GM21576 (cell line): ENCODE data around the gene PPT2.
"Not testable (repeated sequence)": the region's sequence is repeated elsewhere in the genome, so short reads cannot be mapped to it uniquely, and the experiment has no call there.

ENCODE experiments used
- ATAC-seq: cut with Tn5 transposase; IDR thresholded peaks from one replicate; pipeline ENCODE4 v1.9.1; 2021; ENCODE audit warnings: mild to moderate bottlenecking, moderate library complexity; ENCODE audit not compliant: unreplicated experiment

The PPT2 gene

DNA sequence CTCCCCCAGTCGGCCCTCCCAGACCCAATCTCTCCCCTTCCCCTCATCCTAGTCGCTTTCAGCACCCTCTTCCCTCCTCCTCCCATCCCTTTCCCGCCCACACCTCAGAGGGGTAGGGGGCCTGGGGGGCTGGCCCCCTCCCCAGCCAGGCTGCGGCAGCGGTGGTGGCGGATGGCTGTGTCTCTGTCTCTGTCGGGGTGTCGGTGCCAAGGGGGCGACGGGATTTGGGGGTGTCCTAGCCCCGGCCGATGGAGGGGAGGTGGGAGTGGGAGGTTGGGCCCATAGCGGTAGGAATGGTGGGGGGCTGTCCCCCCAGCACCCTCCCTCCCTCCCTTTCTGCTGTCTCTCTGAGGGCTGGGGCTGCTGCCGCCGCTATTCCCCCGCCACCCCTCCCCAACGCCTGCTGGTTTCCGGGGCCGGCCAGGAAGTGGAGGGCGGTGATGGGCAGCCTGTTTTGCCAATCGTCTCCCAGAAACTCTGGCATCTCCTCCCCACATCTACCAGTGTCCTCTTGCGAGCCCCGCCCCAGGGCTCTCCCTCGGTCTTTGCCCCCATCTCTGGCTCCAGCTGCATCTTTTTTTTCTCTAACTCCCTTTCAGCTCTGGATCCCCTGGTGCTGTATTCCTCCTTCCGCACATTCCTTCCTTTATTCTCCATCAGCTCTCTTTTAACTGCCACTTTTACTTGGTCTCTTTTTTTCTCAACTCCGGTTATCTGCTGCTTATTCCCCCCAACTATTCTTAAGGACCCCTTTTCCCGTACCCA, 22.0 kb downstream of the PPT2 start, which contains the start of gene AGPAT1:
TSS of gene AGPAT1 (minus strand) at position 374 of the 765 bp plus-strand sequence. CDS start 4,588 bp downstream, outside the sequence.
- ATAC-seq: peak; percentile 40

DNA sequence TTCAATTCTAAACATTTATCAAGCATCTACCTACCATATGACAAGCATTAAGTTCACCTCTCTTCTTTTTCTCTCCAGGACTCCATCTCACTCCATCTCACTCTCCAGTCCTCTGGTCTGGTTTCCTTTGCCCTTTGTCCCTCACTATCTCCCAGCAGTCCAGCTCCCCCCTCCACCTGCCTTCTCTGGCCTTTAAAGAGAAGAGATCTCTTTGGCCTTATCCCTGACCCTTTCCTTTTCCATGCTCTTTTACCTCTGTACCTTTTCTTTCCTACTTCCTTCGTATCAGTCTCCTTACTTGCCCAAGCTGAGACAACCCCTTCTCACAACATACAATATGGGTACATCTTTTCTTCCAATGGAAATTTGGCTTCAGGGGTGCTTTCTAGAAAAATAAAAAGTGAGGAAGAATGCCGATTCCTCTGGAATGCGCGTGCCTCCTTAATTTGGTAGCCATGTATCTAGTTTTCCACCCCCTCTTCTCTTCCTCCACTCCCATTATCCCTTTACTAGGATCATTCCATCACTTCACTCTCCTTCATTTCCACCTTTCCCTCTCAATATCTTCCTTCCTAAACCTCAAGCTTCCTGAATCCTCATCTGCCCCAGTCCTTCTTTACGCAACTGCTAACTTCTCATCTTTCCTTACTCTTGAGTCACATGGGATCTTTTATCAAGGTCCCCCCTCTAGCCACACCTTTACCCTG, 22.7 kb downstream of the PPT2 start:
- no peak for ATAC-seq

DNA sequence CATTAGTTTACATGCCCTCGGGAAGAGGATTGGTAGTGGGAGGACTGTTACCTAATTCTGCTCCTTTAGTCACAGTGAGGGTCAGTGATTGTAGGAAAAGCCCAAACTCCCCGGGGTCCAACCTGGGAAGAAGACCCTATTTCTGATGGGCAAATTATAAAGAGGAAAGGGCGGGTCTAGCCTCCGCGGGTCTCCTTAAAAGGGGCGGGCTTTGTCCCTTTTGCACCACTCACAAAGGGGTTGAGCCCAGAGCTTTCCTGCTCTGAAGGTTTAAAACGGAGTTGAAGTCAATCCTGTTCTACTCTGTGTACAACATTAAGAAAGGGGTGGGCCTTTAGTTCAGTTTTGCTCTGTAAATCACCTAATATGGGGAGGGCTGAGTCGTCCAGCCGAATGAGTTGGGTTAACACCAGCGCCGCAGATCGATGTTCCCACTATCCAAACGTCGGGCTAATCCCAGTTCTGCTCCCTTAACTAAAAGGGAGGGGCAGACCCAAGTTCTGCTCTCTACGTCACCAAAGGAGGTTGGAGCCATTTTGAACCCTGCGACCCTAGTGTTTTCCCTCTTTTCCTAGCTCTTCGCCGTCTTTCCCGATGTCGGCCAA, 23.3 kb downstream of the PPT2 start:
- no peak for ATAC-seq

DNA sequence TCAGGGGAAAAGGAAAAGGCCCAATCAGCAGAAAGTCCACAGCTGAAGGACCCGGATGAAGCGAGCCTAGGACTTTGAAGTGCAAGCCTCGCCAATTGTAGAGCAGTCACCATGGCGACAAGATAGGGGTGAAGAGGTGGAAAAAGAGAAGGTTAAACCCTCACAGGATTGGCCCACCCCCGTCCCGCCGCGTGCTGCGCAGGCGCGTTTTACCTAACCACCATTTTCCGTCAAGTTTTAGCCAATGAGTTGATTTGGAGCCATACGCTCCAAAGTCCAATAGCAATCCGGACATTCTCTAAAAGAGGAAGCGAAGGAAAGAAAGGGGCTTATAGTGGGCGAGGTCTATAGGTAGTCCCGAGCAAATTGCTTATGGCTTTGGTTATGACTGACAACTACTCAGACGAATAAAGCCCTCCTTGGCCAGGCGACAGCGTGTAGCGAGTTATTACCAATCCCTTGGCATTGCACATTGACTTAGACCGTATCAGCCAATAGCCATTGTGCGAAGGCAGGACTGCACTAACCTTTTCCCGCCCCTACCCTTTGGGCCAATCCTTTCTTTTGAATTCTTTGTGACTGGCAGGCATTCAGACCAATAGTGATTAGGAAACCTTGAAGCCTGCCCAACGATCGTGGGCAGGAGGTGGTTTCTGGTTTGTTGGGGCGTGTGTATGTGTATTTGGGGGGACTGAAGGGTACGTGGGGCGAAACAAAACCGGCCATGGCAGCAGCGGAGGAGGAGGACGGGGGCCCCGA, 24.0 kb downstream of the PPT2 start, which contains the start of gene RNF5:
TSS of gene RNF5 (plus strand) at position 618 of the 759 bp plus-strand sequence. CDS start at position 725, 107 bp downstream.
- ATAC-seq: peak; percentile 77

DNA sequence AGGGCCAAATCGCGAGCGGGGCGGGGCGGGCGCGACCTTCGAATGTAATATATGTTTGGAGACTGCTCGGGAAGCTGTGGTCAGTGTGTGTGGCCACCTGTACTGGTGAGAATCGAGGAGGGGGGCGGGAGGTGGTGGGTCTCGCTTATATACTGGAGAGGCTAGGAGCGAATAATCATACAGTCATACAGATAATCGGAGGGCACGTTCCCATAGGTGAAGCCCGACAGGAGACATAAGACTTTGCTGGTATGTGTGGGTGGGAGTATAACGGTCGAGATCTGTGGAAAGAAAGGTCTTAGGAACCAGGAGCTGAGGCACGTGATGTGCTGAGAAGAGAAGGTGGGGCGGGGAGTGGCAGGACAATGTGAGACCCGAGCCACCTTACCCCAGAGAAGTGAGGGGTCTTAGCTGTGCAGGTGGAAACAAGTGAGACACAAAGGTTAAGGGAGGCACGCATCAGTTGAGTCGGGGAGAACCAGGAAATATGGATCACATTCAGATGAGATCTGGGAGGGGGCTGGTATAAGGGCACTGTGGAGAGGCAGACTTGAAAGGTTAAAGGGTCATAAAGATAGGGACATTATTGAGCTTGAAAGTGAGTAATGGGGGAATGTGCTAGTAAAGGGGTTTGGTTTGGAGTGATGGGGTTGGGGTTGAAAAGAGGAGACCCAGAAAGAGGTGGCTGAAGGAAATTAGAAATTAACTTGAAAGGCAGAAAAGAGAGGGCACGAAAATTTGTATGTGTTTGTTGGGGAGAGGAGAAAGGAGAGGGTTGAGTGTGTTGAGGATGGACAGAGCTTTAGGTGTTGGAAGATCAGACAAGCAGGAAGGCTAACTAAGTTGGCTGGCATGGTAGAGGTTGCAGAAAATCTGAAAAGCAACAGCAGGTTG, 24.9 kb downstream of the PPT2 start:
- no peak for ATAC-seq

DNA sequence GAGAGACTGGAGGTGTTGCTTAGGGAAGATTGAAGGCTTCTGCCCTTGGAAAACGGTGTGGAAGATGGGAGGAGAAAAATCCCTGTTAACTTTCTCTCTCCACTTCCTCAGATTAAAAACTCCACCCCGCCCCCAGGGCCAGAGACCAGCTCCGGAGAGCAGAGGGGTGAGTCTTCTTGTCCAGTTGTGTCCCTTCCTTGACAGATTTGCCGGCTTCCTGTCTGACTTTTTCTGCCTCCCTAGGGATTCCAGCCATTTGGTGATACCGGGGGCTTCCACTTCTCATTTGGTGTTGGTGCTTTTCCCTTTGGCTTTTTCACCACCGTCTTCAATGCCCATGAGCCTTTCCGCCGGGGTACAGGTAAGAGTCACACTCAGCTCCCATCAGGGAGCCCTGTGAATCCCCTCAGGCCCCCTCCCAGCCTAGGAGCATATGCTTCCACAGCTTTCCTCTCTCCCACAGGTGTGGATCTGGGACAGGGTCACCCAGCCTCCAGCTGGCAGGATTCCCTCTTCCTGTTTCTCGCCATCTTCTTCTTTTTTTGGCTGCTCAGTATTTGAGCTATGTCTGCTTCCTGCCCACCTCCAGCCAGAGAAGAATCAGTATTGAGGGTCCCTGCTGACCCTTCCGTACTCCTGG, 25.9 kb downstream of the PPT2 start:
- no peak for ATAC-seq

DNA sequence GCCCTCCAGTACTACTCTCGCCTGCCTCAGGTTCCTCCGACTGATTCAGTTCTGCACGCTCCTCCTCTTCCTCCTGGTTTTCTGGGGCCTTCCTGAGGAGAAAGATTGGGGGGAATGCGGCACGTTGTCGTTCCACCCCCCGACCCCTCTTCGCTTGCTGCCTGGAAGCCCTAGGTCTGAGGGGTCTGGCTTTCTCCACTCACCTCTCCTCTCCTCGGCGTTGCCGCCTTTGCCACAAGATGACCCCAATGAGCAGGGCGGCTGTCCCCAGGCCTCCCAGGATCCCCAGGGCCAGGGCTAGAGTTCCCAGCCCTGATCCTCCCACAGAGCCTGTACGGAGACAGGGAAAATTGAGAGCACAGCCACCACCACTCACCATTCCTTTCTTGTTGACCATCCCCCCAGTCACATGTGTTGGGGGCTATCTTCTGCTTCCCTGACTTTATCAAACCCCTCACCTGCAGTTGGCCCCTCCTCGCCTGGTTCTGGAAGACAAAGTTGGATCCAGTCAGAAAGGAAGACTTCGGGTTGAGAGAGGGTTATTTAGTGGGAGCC, 27.3 kb downstream of the PPT2 start:
- no peak for ATAC-seq

DNA sequence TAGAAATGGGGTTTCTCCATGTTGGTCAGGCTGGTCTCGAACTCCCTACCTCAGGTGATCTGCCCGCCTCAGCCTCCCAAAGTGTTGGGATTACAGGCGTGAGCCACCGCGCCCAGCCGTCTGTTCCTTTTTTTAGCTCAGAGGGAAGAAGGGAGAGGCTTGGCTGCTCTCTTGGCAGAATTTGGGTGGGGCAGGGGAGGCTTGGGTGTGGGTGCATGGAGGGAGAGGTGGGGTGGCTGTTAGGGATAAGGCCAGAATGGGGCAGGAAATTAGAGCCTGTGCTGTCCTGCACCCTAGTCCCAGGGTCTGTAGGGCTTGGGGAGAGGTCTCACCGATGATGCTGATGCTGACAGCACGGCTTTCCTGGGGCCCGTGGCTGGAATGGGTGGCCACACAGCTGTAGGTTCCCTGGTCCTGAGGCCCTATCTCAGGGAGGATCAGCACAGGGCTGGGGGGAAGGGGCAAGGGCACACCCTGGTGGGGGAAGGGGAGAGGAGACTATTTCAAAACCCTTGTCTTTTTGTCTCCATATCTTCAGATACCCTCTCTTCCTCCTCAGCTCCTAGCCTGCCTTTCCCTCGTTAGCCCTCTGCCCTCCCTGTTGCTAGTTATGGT, 28.1 kb downstream of the PPT2 start:
- ATAC-seq: no peak

DNA sequence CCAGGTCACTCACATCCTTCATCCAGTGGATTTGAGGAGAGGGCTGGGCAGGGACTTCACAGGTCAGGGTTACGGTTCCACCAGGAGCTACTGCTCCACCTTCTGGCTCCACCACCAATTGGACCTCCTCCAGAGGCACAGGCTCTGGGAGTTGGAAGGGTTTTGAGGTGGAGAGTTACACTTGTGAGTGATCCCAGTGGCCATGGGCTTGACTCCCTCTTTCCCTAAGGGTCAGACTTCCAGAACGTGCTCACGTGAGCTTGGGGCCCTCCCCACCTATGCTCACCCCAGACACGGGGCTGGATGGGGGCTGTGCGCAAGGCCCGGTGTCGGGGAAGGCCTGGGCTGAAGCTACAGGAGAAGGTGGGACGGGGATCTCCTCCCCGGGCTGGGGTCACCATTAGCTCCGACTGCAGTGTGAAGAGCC, 28.6 kb downstream of the PPT2 start:
- no peak for ATAC-seq

DNA sequence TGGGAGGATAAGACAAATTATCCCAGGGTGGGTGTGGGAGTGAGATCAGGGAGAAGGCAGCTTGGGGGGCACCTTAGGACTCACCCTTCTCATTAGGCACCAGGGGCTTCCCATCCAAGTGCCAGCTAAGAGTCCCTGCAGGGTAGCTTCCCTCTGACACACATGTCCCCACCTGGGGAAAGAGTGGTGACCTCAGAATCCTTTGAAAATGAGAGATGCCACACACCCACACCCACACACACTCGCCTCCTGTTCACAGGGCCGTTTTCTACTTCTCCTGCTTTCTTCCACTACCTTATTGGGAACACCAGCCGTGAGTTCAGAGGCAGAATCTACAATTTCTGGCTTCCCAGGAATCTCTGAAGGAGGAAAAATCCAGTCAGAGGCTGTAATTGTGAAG, 29.1 kb downstream of the PPT2 start:
- no peak for ATAC-seq

DNA sequence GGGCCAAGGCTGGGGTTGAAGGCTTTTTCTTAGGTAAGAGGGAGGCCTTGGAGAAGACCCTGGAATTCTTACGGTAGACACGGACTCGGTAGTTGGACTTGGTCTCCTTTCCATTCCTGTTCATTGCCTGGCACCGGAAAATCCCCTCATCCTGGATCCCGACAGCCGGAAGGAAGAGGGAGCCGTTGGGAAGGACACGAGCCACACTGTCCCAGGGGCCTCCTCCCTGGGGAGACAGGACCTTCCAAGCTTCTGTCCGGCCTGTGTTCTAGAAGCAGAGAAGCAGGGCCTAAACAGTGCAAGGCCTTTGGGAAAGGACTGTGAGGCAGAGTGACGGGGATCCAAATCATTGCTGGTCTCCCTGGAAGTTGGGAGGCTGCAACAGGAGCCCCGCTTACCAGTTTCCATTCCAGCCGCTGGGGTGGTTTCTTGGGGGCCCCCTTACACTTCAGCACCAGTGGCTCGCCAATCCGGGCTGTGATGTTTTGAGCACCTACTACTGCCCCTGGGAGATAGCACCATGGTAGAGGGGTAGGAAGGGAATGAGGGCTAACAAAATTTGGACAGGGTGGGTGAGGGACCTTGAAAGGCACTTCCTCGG, 29.6 kb downstream of the PPT2 start:
- ATAC-seq: no peak

DNA sequence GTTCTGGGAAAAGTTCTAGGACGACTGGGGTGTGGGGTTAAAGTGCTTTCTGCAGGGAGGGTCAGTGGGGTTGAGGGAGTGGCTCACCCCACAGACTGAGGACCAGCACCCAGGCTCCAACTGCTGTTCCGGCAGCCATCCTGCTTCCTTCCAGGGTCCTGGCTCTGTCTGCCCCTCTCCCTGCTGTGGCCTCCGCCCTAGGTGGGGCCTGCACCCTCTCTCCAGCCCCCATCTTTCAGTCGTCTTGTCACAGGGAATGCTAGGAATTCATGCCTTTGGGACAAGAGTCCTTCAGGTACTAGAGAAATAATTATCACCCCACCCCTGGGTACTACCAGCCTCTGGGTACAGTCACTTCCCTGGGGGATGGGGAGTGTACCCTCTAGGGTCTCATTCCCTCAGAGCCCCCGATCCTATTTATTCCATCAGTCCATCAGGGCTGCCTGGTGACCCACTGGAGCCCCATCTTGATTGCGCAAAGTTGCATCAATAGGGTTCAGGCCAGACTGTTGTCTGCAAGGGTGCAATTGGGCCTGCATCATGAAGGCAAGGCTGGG, 30.2 kb downstream of the PPT2 start, which contains the start of gene AGER:
TSS of gene AGER (minus strand) at position 170 of the 557 bp plus-strand sequence. CDS start at position 139, 31 bp downstream.
- no peak for ATAC-seq

DNA sequence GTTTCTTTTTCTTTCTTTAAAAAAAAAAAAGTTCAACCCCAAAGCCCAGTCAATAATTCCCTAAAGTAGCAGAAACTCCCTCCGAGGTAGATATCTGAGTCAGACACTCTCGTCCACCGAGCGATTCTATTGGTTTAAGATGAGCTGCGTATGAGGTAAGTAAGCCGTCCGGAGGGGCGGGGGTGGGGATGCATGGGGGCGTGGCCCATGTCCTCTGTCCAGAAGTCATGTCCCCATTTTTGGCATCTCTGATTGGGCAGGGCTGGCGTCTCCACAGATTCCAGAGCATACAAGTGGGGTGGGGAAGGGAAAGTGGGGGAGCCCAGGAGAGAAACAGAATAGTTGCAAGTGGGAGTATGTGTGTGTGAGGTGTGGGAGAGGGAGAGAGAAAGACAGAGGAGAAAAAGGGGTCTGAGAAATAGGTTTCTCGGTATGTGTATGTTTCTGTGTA, 31.8 kb downstream of the PPT2 start:
- not testable (repeated sequence) for ATAC-seq

DNA sequence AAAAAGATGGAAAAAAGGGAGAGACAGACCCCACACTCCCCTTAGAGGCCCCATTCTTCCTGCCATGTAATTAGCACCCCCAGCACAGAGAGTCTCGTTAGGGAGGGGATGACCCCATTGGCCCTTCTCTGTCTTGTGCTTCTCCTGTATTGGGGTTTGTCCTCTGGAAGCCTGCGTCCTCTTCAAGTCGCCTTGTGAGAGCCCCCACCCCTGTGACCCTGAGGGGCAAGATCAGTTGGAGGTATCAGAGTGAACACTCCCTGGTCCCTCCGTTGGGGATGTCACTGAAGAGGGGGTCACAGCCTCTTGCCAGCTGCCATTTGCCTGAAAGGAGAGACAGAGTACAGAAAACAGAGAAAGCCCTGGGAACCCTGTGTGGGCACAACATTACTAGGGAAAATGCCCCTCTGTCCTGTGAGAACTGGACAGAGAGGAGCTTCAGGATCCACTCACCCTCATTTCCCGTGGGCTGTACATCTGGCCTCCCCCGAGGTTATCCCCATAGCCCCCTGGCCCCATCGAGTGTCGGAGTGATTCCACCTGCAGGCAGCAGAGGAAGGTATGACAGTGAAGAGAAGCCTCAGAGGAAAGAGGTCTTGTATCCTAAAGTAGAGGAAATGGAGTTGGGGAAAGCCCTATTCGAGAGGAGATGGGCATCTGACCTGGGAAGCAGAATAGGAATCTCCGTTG, 32.4 kb downstream of the PPT2 start:
- ATAC-seq: not testable (repeated sequence)

DNA sequence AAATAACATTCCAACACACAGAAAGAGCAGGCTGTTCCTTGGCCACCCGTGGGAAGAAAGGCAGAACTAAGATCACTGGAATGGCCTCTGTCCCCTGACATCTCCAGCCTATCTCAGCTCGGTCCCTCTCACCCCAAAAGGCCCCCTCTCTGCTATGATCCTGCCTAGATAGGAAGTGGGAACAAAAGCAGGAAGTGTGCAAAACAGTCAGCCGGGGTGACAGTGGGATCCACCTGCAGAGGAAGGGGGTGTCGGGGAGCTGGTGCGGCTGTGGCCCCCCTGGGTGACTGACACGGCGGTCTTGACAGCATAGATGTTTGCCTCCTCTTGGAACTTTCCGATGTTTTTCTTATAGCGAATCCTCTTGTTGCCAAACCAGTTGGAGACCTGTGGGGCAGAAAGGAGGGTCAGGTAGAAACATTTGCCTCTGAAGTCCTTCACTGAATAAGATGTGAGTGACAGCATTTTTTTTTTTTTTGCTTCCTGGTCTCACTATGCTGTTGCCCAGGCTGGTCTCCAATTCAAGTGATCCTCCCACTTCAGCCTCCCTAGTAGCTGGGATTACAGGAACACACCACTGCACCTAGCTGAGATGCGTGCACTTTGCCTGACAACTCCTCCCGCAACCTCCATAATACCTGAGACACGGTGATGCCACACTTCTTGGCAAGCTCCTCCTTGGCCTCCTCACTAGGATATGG, 33.2 kb downstream of the PPT2 start:
- no peak for ATAC-seq

DNA sequence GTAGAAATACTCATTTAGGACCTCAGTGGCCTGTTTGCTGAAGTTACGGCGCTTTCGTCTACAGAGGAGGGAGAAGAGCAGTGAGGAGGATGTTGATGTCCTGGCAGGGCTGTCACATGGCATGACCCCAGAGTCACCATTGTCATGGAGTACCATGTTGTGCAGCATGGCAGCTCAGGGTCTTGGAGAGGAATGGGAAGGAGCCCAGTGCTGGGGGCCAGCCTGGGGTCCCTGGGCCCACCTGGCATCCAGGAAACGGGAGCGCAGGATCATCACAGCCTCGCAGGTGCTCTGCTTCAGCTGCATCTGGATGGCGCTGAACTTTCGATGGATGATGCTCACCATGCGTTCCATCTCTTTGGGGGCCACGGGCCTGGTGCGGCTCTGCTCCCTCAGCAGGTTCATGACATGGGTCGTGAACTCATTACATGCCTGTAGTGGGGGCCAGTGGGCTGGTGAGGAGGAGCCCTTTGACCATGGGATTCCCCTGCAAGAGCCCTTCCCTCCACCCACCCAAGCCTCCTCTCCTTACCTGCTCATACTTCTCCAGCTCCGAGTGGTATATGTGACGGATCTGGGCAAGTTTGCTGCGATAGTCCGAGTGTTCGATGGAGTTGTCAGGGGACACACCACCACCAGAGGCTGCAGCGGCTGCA, 33.9 kb downstream of the PPT2 start:
- ATAC-seq: not testable (repeated sequence)
